PC-9 (cell line): ENCODE results near the gene ZNF283.
"Not testable (repeated sequence)": the region's sequence is repeated elsewhere in the genome, so short reads cannot be mapped to it uniquely, and the experiment has no call there.

ENCODE experiments used
- CTCF ChIP-seq: fragments of 200-600 bp; sonication (generic); conservative IDR thresholded peaks from 2 replicates; pipeline ENCODE4 v1.6.1; 2017; ENCODE audit warnings: mixed run types, antibody characterized with exemption, mild to moderate bottlenecking, moderate library complexity
- EZH2 ChIP-seq: fragments of 200-600 bp; sonication (generic); IDR thresholded peaks from 2 replicates; pipeline ENCODE4 v1.8.0; 2017; ENCODE audit warnings: antibody characterized with exemption, low read depth

DNA sequence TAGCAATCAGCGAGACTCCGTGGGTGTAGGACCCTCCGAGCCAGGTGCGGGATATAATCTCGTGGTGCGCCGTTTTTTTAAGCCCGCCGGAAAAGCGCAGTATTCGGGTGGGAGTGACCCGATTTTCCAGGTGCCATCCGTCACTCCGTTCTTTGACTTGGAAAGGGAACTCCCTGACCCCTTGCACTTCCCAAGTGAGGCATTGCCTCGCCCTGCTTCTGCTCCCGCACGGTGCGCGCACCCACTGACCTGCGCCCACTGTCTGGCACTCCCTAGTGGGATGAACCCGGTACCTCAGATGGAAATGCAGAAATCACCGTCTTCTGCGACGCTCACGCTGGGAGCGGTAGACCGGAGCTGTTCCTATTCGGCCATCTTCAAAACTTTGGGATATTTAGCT, 39.8 kb downstream of the ZNF283 start:
- TF ChIP-seq CTCF, EZH2: not testable (repeated sequence)
